NCI-H226 (cell line): Measurements from ENCODE around the gene PNLIPRP1.

Experiments used
- DNase-seq: peaks from one replicate; pipeline ENCODE4 v3.0.0-alpha.2; 2015

The PNLIPRP1 gene

GRCh38 chr10:116602648-116603400 is 12.1 kb downstream of the PNLIPRP1 start:
- no peak for DNase-seq

DNA sequence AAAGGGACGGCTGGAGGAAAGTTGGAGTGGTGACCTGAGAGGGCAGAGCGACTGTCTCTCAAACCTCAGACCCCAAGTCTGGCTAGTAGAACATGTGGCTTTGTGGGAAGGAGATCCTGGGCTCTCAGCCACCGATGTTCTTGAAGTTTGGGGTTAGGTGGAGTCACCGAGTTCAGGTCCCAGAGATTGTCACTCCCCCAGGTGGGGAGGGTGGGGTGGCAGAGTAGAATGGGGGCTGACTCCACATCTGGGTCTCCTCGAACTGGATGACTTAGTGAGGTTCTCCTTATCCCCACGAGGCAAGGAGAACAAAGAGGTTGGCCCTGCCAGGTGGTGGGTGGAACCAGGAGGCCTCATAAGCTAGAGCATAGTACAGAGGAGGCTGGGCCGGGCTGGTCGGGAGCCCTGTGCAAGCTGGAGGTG is 15.3 kb downstream of the PNLIPRP1 start:
- no peak for DNase-seq

DNA sequence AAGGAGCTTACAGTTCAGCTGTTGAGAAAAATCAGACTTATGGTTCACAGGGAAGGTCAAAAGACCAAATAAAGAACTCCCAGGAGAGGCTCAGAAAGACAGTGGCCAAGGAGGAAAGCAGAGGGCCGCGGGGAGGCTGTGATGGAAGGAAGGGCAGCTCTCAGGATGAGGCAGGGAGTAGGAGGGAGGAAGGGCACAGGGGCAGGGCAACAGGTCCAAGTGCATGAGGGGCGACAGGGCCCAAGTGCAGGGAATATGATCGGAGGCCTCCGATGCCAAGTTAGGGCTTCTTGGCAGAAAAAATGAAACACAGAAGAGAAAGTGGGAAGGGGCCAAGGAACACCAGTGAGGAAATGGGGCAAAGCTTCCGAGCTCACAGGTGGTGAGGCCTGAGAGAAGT is 16.6 kb downstream of the PNLIPRP1 start:
- DNase-seq: no peak

DNA sequence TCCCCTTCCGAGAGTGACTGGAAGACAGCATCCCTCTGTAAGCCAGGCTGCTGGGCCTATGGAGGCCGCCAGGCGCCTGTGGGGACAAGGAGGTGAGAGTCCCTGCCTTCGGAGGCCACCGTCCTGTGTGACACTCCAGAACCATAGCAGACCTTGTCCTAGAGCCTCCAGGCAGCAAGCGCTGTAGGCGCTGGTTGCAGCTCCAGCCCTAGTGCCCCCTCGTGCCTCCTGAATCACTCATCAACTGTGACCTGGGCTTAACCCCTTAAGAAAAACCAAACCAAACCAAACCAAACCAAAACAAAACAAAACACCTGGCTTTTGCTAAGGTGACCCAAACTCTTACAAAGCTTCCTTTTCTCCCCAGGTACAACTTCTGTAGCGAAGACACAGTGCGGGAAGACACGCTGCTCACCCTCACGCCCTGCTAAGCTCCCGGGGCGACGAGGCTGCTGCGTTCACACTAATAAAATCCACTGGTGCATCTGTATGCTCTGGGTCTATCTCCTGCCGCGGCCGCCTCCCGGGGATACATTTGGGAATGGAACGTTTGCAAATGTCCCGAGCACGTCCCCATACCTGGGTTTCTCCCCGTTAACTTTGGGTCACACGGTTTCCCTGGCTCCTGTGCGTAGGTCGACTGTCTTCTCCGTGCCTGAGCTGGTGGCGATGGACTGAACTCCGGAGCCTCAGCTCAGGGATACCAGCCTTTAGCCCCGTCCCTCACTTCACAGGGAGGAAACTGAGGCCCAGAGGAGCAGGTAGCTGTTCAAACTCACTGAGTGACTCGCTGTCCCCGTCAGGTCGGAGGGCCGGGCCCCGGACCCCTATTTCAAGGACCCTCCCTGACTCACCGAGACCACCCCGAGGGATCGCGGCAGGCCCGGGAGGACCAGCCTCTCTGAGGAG is 18.2 kb downstream of the PNLIPRP1 start:
- DNase-seq: no peak

GRCh38 chr10:116610443-116611152 is 19.8 kb downstream of the PNLIPRP1 start:
- no peak for DNase-seq

DNA sequence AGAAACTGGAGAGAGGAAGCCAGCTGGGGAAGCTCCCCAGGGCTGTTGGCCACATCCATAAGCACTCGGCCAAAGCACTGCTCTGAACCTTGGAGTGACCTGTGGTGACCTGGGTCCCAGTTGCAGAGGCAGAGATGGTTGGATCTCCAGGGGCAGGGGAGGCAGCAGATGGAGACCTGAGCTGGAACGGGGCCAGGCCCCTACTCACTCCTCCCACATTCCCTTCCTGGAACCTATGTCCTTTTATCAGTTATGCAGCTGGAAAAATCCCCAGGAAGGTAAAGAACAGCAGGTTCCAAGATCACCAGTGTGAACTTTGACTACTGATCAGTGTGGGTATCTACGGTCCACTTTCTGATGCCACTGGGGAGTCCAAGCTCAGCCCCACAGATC is 20.4 kb downstream of the PNLIPRP1 start:
- DNase-seq: no peak

- DNase-seq: no peak
Observed at GRCh38 chr10:116612107-116612769, 21.5 kb downstream of the PNLIPRP1 start.

DNA sequence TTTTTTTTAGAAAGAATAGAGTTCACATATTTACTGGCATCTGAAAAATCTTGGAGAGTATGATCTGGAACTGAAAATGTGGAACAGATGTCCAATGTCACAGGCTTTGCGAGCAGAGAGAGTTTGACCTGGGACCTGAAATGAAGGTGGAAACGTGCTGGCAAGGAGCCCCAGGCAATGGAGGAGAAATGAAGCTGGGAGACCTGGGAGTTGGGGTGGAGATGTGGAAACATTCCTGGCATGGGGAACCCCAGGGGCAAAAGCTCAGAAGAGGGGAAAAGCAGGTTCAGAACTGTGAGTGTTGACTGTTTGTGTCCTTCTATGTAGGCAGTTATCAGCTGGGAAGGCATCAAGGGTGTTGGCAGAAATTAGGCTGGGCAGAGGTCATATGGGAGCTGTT is 22.7 kb downstream of the PNLIPRP1 start:
- DNase-seq: no peak

DNA sequence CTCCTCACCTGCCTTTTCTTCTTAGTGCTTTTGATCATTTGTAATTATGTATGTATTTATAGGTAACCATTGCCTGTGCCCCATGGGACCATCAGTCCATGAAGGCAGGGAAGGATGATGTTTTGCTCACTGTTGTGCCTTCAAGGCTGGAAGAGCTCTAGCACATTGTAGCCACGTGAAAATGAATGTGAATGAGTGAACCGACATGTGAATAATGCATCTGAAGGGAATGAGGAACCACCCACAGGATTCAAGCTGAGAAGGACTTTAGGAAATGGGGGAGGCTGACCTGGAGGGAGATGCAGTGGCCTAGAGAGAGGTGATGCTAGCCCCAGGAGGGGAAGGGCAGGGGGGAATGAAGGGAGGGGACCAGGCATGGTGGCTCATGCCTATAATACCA is 24.0 kb downstream of the PNLIPRP1 start:
- no peak for DNase-seq

DNA sequence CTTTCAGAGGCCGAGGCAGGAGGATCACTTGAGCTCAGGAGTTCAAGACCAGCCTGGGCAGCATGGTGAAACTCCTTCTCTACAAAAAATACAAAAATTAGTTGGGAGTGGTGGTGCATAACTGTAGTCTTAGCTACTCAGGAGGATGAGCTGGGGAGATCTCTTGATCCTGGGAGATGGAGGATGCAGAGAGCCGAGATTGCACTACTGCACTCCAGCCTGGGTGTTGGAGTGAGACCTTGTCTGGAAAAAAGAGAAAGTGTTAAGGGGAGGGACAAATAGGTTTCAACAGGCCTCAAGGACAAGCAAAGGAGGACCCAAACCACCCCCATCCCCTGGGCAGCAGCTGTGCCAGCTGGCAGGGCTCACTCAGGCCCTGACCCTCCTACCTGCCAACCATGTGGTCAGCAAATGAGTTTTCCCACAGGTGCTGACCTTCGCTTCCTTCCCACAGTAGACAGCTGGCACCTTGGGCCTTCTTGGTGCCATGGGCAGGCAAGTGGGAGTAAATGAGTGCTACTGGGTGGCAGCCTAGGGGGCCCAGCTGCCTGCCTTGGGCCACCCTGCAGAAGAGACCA is 24.5 kb downstream of the PNLIPRP1 start:
- no peak for DNase-seq

GRCh38 chr10:116620423-116621400 is 30.0 kb downstream of the PNLIPRP1 start, which contains the start of gene PNLIPRP2:
Gene PNLIPRP2 (plus strand): TSS chr10:116620953.
- DNase-seq: no peak

- no peak for DNase-seq
Observed at GRCh38 chr10:116621476-116621875, 30.7 kb downstream of the PNLIPRP1 start.

GRCh38 chr10:116621934-116622655 is 31.3 kb downstream of the PNLIPRP1 start:
- DNase-seq: no peak

GRCh38 chr10:116625845-116626244 is 35.1 kb downstream of the PNLIPRP1 start:
- DNase-seq: no peak

GRCh38 chr10:116626815-116627214 is 36.1 kb downstream of the PNLIPRP1 start:
- no peak for DNase-seq

GRCh38 chr10:116627386-116627933 is 36.7 kb downstream of the PNLIPRP1 start:
- DNase-seq: no peak

GRCh38 chr10:116629340-116629739 is 38.6 kb downstream of the PNLIPRP1 start:
- DNase-seq: no peak

- no peak for DNase-seq
Observed at GRCh38 chr10:116630020-116630419, 39.3 kb downstream of the PNLIPRP1 start.

- no peak for DNase-seq
Observed at GRCh38 chr10:116631871-116632295, 41.1 kb downstream of the PNLIPRP1 start.

GRCh38 chr10:116632596-116633215 is 41.9 kb downstream of the PNLIPRP1 start:
- DNase-seq: no peak
